Mesothelial cell of epicardium (in vitro differentiated cells): ENCODE measurements around the gene SUDS3. TPM values are rescaled to one million over a fixed set of nuclear protein-coding genes. Genes with fewer than 3 reads are reported as not detected.

ENCODE experiments used
- DNase-seq, 2 experiments: peaks; one replicate each; pipeline ENCODE4 v3.0.0; 2021; ENCODE audit warnings: low spot score in 2 of 2; ENCODE audit not compliant: unreplicated experiment in 2 of 2
- H3K27ac Mint-ChIP-seq: 2 replicates; pipeline ENCODE4 v1.8.0; 2021; ENCODE audit warnings: mixed read lengths
- H3K27me3 Mint-ChIP-seq: 2 replicates; pipeline ENCODE4 v1.8.0; 2021; ENCODE audit warnings: low read depth, mixed read lengths
- H3K36me3 Mint-ChIP-seq: 2 replicates; pipeline ENCODE4 v1.8.0; 2021; ENCODE audit warnings: mixed read lengths
- H3K4me1 Mint-ChIP-seq: 2 replicates; pipeline ENCODE4 v1.8.0; 2021; ENCODE audit warnings: mixed read lengths
- H3K4me3 Mint-ChIP-seq: 2 replicates; pipeline ENCODE4 v1.8.0; 2021; ENCODE audit warnings: mild to moderate bottlenecking, moderate library complexity, mixed read lengths
- H3K9me3 Mint-ChIP-seq: 2 replicates; pipeline ENCODE4 v1.8.0; 2021; ENCODE audit warnings: mixed read lengths
- CTCF ChIP-seq: fragments of 200-600 bp; sonication (generic); IDR thresholded peaks from one replicate; pipeline ENCODE4 v1.5.0; 2021; ENCODE audit warnings: antibody characterized with exemption; ENCODE audit not compliant: unreplicated experiment
- total RNA-seq: library from RNA; stranded (reverse); gene quantifications from 3 replicates; pipeline ENCODE4 v1.2.1, GENCODE V29; 2021

The SUDS3 gene
- total RNA-seq, 1 donor from 2014 or later = 44.6 TPM

GRCh38 chr12:118465706-118466105 is 89.4 kb downstream of the SUDS3 start:
- no peaks in the 10 kb centered on the region for H3K27me3 Mint-ChIP-seq
- H3K4me3 Mint-ChIP-seq = no peak overlapping the region
- no peak overlapping the region for H3K27ac Mint-ChIP-seq
- no peaks in the 10 kb centered on the region for H3K4me1 Mint-ChIP-seq
- peaks cover 6% of the 10 kb centered on the region for H3K9me3 Mint-ChIP-seq
- no peaks in the 10 kb centered on the region for H3K36me3 Mint-ChIP-seq
- DNase-seq = no peak
- no peak for TF ChIP-seq CTCF

Other genes starting within 250 kb of the SUDS3 start
- gene PEBP1, start 240.4 kb upstream of the SUDS3 start, total RNA-seq = 154 to 166 TPM (median 156 TPM) in 3 replicates
- gene TAOK3, start 3.6 kb upstream of the SUDS3 start, total RNA-seq = 23.4 to 27.7 TPM (median 24.4 TPM) in 3 replicates